ENCODE results near the gene MBNL1.
A peak's percentile ranks its signal among the peaks of the same experiment; 100 is the strongest.

The MBNL1 gene

GRCh38 chr3:152277198-152277597, 8.5 kb downstream of the MBNL1 start:
- DNase-seq, result no peak

- DNase-seq, result peak; percentile 33 to 43
Measured at GRCh38 chr3:152278756-152279427, 10.2 kb downstream of the MBNL1 start.

- DNase-seq, result no peak
Measured at GRCh38 chr3:152279479-152279878, 10.8 kb downstream of the MBNL1 start.

GRCh38 chr3:152280539-152280938, 11.8 kb downstream of the MBNL1 start:
- DNase-seq, result no peak

GRCh38 chr3:152281133-152281713, 12.5 kb downstream of the MBNL1 start:
- DNase-seq, result no peak

- DNase-seq, result no peak
Measured at GRCh38 chr3:152282813-152283212, 14.1 kb downstream of the MBNL1 start.

GRCh38 chr3:152283492-152284381, 15.0 kb downstream of the MBNL1 start:
- DNase-seq, result no peak

GRCh38 chr3:152284906-152285305, 16.2 kb downstream of the MBNL1 start:
- no peak for DNase-seq

- no peak for DNase-seq
Measured at GRCh38 chr3:152285509-152285908, 16.8 kb downstream of the MBNL1 start.

GRCh38 chr3:152287898-152288576, 19.3 kb downstream of the MBNL1 start:
- no peak for DNase-seq

GRCh38 chr3:152288681-152289080, 20.0 kb downstream of the MBNL1 start:
- DNase-seq, result no peak

GRCh38 chr3:152289708-152290107, 21.0 kb downstream of the MBNL1 start:
- no peak for DNase-seq

GRCh38 chr3:152290374-152290773, 21.6 kb downstream of the MBNL1 start:
- no peak for DNase-seq

- no peak for DNase-seq
Measured at GRCh38 chr3:152291238-152291637, 22.5 kb downstream of the MBNL1 start.

GRCh38 chr3:152291649-152292066, 22.9 kb downstream of the MBNL1 start:
- no peak for DNase-seq

GRCh38 chr3:152292366-152292765, 23.6 kb downstream of the MBNL1 start:
- no peak for DNase-seq

- no peak for DNase-seq
Measured at GRCh38 chr3:152293347-152294006, 24.7 kb downstream of the MBNL1 start.

GRCh38 chr3:152295344-152295743, 26.6 kb downstream of the MBNL1 start:
- no peak for DNase-seq

GRCh38 chr3:152295806-152296205, 27.1 kb downstream of the MBNL1 start:
- DNase-seq, result no peak

- no peak for DNase-seq
Measured at GRCh38 chr3:152296382-152296781, 27.7 kb downstream of the MBNL1 start.

GRCh38 chr3:152296971-152297370, 28.2 kb downstream of the MBNL1 start:
- DNase-seq, result peak in 1 of 2 donors; percentile 19
